Suprapubic skin (tissue), 4 donors: ENCODE results near the gene TRIM2. TPM values are rescaled to one million over a fixed set of nuclear protein-coding genes. Genes with fewer than 3 reads are reported as not detected.
"Not testable (repeated sequence)": the region's sequence is repeated elsewhere in the genome, so short reads cannot be mapped to it uniquely, and the experiment has no call there.

Source experiments
- DNase-seq, 2 donors: peaks; one replicate each; pipeline ENCODE4 v3.0.0-alpha.2; 2019; ENCODE audit warnings: low spot score in 2 of 2
- H3K27ac ChIP-seq: fragments of 200-600 bp; sonication (generic); one replicate; pipeline ENCODE4 v1.5.1; 2019
- H3K27me3 ChIP-seq: fragments of 200-600 bp; sonication (generic); one replicate; pipeline ENCODE4 v1.5.1; 2019
- H3K36me3 ChIP-seq: fragments of 200-600 bp; sonication (generic); one replicate; pipeline ENCODE4 v1.5.1; 2019
- H3K4me1 ChIP-seq: fragments of 200-600 bp; sonication (generic); one replicate; pipeline ENCODE4 v1.5.1; 2019
- H3K4me3 ChIP-seq: fragments of 200-600 bp; sonication (generic); one replicate; pipeline ENCODE4 v1.5.1; 2019; ENCODE audit warnings: mild to moderate bottlenecking
- H3K9me3 ChIP-seq: fragments of 200-600 bp; sonication (generic); one replicate; pipeline ENCODE4 v1.5.1; 2019
- EP300 ChIP-seq: sonication (generic); formaldehyde crosslinking; IDR thresholded peaks from one replicate; pipeline ENCODE4 v1.6.1; 2017; ENCODE audit warnings: antibody characterized with exemption
- POLR2A ChIP-seq, 2 donors: fragments of 450-650 bp; IDR thresholded peaks; one replicate each; pipeline ENCODE4 v1.6.1; 2017; ENCODE audit warnings: antibody characterized with exemption in 2 of 2, mild to moderate bottlenecking in 2 of 2, moderate library complexity in 2 of 2
- POLR2AphosphoS5 ChIP-seq, 3 donors: sonication (generic); formaldehyde crosslinking; IDR thresholded peaks; one replicate each; pipeline ENCODE4 v1.6.1; 2017; ENCODE audit warnings: antibody characterized with exemption in 3 of 3
- WGBS: methylation state at CpG from one replicate; pipeline ENCODE4 v1.1.5; 2018; 5-methylcytosine and 5-hydroxymethylcytosine counted together
- total RNA-seq, 4 donors: library from RNA; depleted of rRNA; stranded (reverse); fragments of >200 nt; gene quantifications; one replicate each; pipeline ENCODE4 v1.1.0, GENCODE V29; 2016
- TF ChIP-seq, protein P1 (sequence below), 2 donors: fragments of 200-600 bp in 1 of 2; fragments of 450-650 bp in 1 of 2; sonication (generic) in 1 of 2; IDR thresholded peaks; one replicate each; pipeline ENCODE4 v1.5.1; 2016 to 2019; ENCODE audit warnings: antibody characterized with exemption in 2 of 2, mild to moderate bottlenecking in 1 of 2, moderate library complexity in 1 of 2

The TRIM2 gene
- total RNA-seq, 4 donors from 2014 or later: 17.3 to 45.1 (median 37.5) TPM

- no peak for DNase-seq
- no peaks in the 10 kb centered on the region for H3K9me3 ChIP-seq
- TF ChIP-seq EP300: no peak
- no peak overlapping the region for H3K4me3 ChIP-seq
- H3K36me3 ChIP-seq: no peaks in the 10 kb centered on the region
- peaks cover 4% of the 10 kb centered on the region for H3K27me3 ChIP-seq
- 62% methylated on average over 5 of the region's 5 CpGs for WGBS
- no peaks in the 10 kb centered on the region for H3K4me1 ChIP-seq
- H3K27ac ChIP-seq: no peak overlapping the region
Measured at GRCh38 chr4:153159728-153160221, 44.5 kb upstream of the TRIM2 start.

GRCh38 chr4:153160821-153161220 is 43.4 kb upstream of the TRIM2 start:
- no peaks in the 10 kb centered on the region for H3K9me3 ChIP-seq
- no peak for DNase-seq
- WGBS: 80% methylated on average over 4 of the region's 4 CpGs

DNA sequence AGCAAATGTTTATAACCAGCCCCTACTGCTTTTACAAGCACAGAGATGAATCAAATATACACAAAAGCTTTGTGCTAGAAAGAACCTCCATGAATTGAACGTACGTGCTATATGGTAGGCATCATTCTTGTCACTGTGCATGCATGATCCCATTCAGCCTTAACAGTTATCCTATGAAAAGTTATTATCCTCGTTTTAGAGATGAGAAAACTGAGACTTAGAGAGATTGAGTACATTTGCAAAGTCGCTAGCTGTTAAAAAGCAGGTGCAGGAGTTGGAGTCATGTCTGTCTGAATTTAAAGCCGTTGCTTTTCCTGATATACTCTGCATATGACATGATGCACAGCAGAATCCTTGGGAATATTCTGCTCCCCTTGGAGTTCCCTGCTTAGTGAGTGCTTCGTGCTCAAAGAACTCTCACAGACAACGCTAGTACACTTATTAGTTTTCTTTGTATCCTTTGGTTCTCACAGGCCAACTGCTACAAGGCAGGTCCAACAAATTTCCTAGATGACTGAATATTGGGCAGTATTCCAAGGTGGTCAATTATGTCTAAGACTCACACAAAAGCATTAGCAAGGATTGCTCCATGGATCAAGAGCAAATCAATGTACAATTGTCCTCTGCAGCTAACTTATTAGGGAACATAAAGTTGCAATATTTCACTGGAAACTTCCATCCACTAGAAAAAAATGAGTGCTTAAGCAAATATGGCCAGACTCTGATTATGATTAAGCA is 42.8 kb upstream of the TRIM2 start:
- Histone ChIP-seq H3K9me3 (no peaks in the 10 kb centered on the region), H3K4me1 (no peaks in the 10 kb centered on the region), H3K27me3 (no peaks in the 10 kb centered on the region), H3K4me3 (no peak overlapping the region), H3K27ac (peak overlapping the region; percentile 7), H3K36me3 (no peaks in the 10 kb centered on the region)
- no peak for DNase-seq
- WGBS: 81% methylated on average over 7 of the region's 7 CpGs
- no peak for TF ChIP-seq POLR2A (IDR thresholded peaks at IDR 0.05)

More at GRCh38 chr4:153160821-153161220, 43.4 kb upstream of the TRIM2 start:
- Histone ChIP-seq H3K4me1 (no peaks in the 10 kb centered on the region), H3K36me3 (no peaks in the 10 kb centered on the region), H3K27me3 (peaks cover 2% of the 10 kb centered on the region), H3K27ac (no peak overlapping the region), H3K4me3 (no peak overlapping the region)
- TF ChIP-seq POLR2A (IDR thresholded peaks at IDR 0.05): no peak
- TF ChIP-seq, protein P1, sequence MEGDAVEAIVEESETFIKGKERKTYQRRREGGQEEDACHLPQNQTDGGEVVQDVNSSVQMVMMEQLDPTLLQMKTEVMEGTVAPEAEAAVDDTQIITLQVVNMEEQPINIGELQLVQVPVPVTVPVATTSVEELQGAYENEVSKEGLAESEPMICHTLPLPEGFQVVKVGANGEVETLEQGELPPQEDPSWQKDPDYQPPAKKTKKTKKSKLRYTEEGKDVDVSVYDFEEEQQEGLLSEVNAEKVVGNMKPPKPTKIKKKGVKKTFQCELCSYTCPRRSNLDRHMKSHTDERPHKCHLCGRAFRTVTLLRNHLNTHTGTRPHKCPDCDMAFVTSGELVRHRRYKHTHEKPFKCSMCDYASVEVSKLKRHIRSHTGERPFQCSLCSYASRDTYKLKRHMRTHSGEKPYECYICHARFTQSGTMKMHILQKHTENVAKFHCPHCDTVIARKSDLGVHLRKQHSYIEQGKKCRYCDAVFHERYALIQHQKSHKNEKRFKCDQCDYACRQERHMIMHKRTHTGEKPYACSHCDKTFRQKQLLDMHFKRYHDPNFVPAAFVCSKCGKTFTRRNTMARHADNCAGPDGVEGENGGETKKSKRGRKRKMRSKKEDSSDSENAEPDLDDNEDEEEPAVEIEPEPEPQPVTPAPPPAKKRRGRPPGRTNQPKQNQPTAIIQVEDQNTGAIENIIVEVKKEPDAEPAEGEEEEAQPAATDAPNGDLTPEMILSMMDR (IDR thresholded peaks at IDR 0.05): no peak
- no peak for TF ChIP-seq EP300

GRCh38 chr4:153165236-153165635 is 39.0 kb upstream of the TRIM2 start:
- H3K36me3 ChIP-seq, H3K9me3 ChIP-seq, H3K4me1 ChIP-seq, H3K27ac ChIP-seq, H3K27me3 ChIP-seq, H3K4me3 ChIP-seq, DNase-seq: not testable (repeated sequence)
- WGBS: 95% methylated on average over 5 of the region's 5 CpGs

GRCh38 chr4:153166716-153167501 is 37.3 kb upstream of the TRIM2 start:
- Histone ChIP-seq H3K9me3 (no peaks in the 10 kb centered on the region), H3K4me1 (no peaks in the 10 kb centered on the region), H3K36me3 (no peaks in the 10 kb centered on the region), H3K27me3 (peaks cover 3% of the 10 kb centered on the region), H3K4me3 (no peak overlapping the region), H3K27ac (peak overlapping the region; percentile 74)
- TF ChIP-seq POLR2A (IDR thresholded peaks at IDR 0.05): no peak
- TF ChIP-seq, protein P1 (IDR thresholded peaks at IDR 0.05): no peak
- no peak for TF ChIP-seq EP300
- TF ChIP-seq POLR2AphosphoS5 (IDR thresholded peaks at IDR 0.05): no peak
- whole genome bisulfite sequencing: 64% methylated on average over 5 of the region's 5 CpGs
- no peak for DNase-seq

GRCh38 chr4:153169776-153170175 is 34.5 kb upstream of the TRIM2 start:
- H3K4me3 ChIP-seq: no peak overlapping the region
- H3K9me3 ChIP-seq: no peaks in the 10 kb centered on the region
- H3K4me1 ChIP-seq: no peaks in the 10 kb centered on the region
- TF ChIP-seq EP300: no peak
- TF ChIP-seq, protein P1 (IDR thresholded peaks at IDR 0.05): no peak
- no peak for TF ChIP-seq POLR2A (IDR thresholded peaks at IDR 0.05)
- TF ChIP-seq POLR2AphosphoS5 (IDR thresholded peaks at IDR 0.05): no peak
- peaks cover 3% of the 10 kb centered on the region for H3K27me3 ChIP-seq
- no peak overlapping the region for H3K27ac ChIP-seq
- no peaks in the 10 kb centered on the region for H3K36me3 ChIP-seq
- no peak for DNase-seq
- 76% methylated on average over 8 of the region's 8 CpGs for WGBS
